Fibroblast of lung (primary cell): ENCODE measurements around the gene SORCS2. TPM values are rescaled to one million over a fixed set of nuclear protein-coding genes. Genes with fewer than 3 reads are reported as not detected.
A peak's percentile ranks its signal among the peaks of the same experiment; 100 is the strongest.

ENCODE experiments used
- DNase-seq, 2 donors: peaks; one replicate each; pipeline versions ENCODE4 v3.0.0 to v3.0.0-alpha.2; 2010; ENCODE audit warnings: low read depth in 2 of 2
- H2AFZ ChIP-seq: 2 replicates; pipeline ENCODE4 v1.5.1; 2012; ENCODE audit warnings: low read length, control low read depth, inconsistent platforms
- H3K27ac ChIP-seq: 2 replicates; pipeline ENCODE4 v1.5.1; 2011; ENCODE audit warnings: low read length, control low read depth; ENCODE audit not compliant: insufficient read depth
- H3K27me3 ChIP-seq: 2 replicates; pipeline ENCODE4 v1.5.1; 2011; ENCODE audit warnings: mild to moderate bottlenecking, low read length; ENCODE audit not compliant: control insufficient read depth, insufficient read depth
- H3K36me3 ChIP-seq: 2 replicates; pipeline ENCODE4 v1.5.1; 2011; ENCODE audit warnings: low read length; ENCODE audit not compliant: control insufficient read depth, insufficient read depth
- H3K4me1 ChIP-seq: 2 replicates; pipeline ENCODE4 v1.5.1; 2011; ENCODE audit warnings: low read length; ENCODE audit not compliant: control insufficient read depth, insufficient read depth; ENCODE audit errors: extremely low read depth
- H3K4me2 ChIP-seq: 2 replicates; pipeline ENCODE4 v1.5.1; 2011; ENCODE audit warnings: low read length, control low read depth; ENCODE audit not compliant: insufficient read depth; ENCODE audit errors: extremely low read depth
- H3K4me3 ChIP-seq, 4 experiments: fragments of 200-600 bp in 1 of 4; sonication (generic) in 1 of 4; replicated peaks in 1 of 4; 2 replicates each; pipeline ENCODE4 v1.5.1; 2011 to 2016; ENCODE audit warnings: low read length in 4 of 4, low read depth in 3 of 4, mild to moderate bottlenecking in 3 of 4, control low read depth in 2 of 4, inconsistent platforms in 1 of 4, mixed read lengths in 1 of 4; ENCODE audit not compliant: insufficient read depth in 1 of 4; ENCODE audit errors: control extremely low read depth in 1 of 4
- H3K79me2 ChIP-seq: 2 replicates; pipeline ENCODE4 v1.5.1; 2012; ENCODE audit warnings: mild to moderate bottlenecking, low read length, inconsistent platforms; ENCODE audit not compliant: control insufficient read depth, insufficient read depth
- H3K9ac ChIP-seq: 2 replicates; pipeline ENCODE4 v1.5.1; 2011; ENCODE audit warnings: mild to moderate bottlenecking, low read length, control low read depth; ENCODE audit not compliant: insufficient read depth
- H3K9me3 ChIP-seq: 2 replicates; pipeline ENCODE4 v1.5.1; 2012; ENCODE audit warnings: low read depth, low read length; ENCODE audit not compliant: control insufficient read depth, insufficient read depth
- H4K20me1 ChIP-seq: 2 replicates; pipeline ENCODE4 v1.5.1; 2011; ENCODE audit warnings: low read length; ENCODE audit not compliant: control insufficient read depth, insufficient read depth; ENCODE audit errors: extremely low read depth
- CTCF ChIP-seq, 2 donors: IDR thresholded peaks in 1 of 2; conservative IDR thresholded peaks in 1 of 2; 1 replicate in 1 of 2; 2 replicates in 1 of 2; pipeline ENCODE4 v1.5.1; 2011 to 2012; ENCODE audit warnings: low read length in 2 of 2, control low read depth in 1 of 2, inconsistent platforms in 1 of 2, low read depth in 1 of 2, mild to moderate bottlenecking in 1 of 2
- EZH2 ChIP-seq: IDR thresholded peaks from 2 replicates; pipeline ENCODE4 v1.5.1; 2012; ENCODE audit warnings: low read length, control low read depth, mild to moderate bottlenecking; ENCODE audit errors: missing control alignments
- polyA plus RNA-seq, 2 donors: library from polyadenylated mRNA; depleted of rRNA in 1 of 2; stranded (reverse) in 1 of 2; unstranded in 1 of 2; fragments of >200 nt; gene quantifications; 2 replicates each; pipeline ENCODE4 v1.2.1, GENCODE V29; 2011 to 2012; ENCODE audit warnings: missing spikeins in 1 of 2
- total RNA-seq: library from RNA; depleted of rRNA; stranded (reverse); fragments of >200 nt; gene quantifications from 2 replicates; pipeline ENCODE4 v1.2.1, GENCODE V29; 2014

Gene SORCS2
- total and polyA plus RNA-seq, 2 donors (not counting 1 experiment from before 2014, with no cell fraction given) = 0.17 to 0.41 TPM

DNA sequence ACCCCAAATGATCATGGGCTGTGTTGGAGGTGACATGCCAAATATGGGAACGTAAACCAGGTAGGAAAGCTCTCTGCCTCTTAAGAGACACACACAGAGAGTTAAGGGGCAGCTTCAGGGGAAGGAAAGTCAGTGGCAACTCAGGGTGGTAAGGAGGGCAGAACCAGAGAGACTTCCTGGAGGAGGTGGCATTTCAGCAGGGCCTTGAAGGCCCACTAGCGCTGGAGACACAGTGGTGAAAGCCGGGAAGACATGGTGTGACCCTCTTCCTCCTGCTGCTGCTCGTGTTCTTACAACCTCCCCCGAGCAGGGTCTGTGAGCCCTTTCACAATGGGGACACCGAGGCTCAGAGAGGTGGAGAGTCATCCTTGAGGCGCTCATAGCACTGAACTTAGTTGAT lies 68.2 kb downstream of the SORCS2 start:
- Histone ChIP-seq H3K9ac (no peak overlapping the region), H3K79me2 (no peaks in the 10 kb centered on the region), H3K9me3 (no peaks in the 10 kb centered on the region), H3K4me3 (no peak overlapping the region), H2AFZ (no peak overlapping the region), H3K4me2 (no peak overlapping the region), H3K27me3 (peaks cover 16% of the 10 kb centered on the region), H4K20me1 (no peaks in the 10 kb centered on the region), H3K36me3 (no peaks in the 10 kb centered on the region), H3K4me1 (no peaks in the 10 kb centered on the region), H3K27ac (no peak overlapping the region)
- TF ChIP-seq EZH2 (no peak), CTCF (conservative IDR thresholded peaks at IDR 0.05 in 1 of 2, IDR thresholded peaks at IDR 0.05 in 1 of 2; ENCODE audit: low read depth in 1 of 2, low read length in 2 of 2) (no peak)
- no peak for DNase-seq

DNA sequence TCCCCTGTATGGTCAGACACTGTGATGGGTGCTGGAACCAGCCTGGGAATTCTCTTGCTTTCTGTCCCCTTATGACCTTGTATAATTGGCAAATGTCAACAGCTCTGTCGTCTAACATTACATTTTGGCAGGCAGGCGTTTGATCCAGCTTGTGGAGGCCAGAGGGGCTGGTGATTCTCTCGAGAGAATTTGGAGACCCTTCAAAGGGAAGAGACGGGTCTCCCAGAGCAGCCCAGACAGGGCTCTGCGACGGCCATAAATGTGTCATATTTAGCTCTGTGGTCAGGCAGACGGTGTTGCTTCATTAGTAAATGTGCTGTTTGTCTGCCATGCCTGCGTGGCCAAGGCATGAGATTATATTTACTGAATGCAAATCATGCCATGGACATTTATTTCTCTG lies 68.7 kb downstream of the SORCS2 start:
- no peaks in the 10 kb centered on the region for H3K9me3 ChIP-seq
- TF ChIP-seq EZH2 (no peak), CTCF (conservative IDR thresholded peaks at IDR 0.05 in 1 of 2, IDR thresholded peaks at IDR 0.05 in 1 of 2; ENCODE audit: low read depth in 1 of 2, low read length in 2 of 2) (no peak)
- peaks cover 16% of the 10 kb centered on the region for H3K27me3 ChIP-seq
- no peak overlapping the region for H3K4me3 ChIP-seq
- H4K20me1 ChIP-seq = no peaks in the 10 kb centered on the region
- H2AFZ ChIP-seq = no peak overlapping the region
- no peak overlapping the region for H3K27ac ChIP-seq
- no peaks in the 10 kb centered on the region for H3K4me1 ChIP-seq
- no peaks in the 10 kb centered on the region for H3K36me3 ChIP-seq
- peak in 1 of 2 donors; percentile 40 for DNase-seq
- H3K79me2 ChIP-seq = no peaks in the 10 kb centered on the region
- no peak overlapping the region for H3K4me2 ChIP-seq
- H3K9ac ChIP-seq = no peak overlapping the region

- H3K27ac ChIP-seq = no peak overlapping the region
- no peak for TF ChIP-seq EZH2
- TF ChIP-seq CTCF (conservative IDR thresholded peaks at IDR 0.05 in 1 of 2, IDR thresholded peaks at IDR 0.05 in 1 of 2; ENCODE audit: low read depth in 1 of 2, low read length in 2 of 2) = no peak
- H3K4me2 ChIP-seq = no peak overlapping the region
- no peak overlapping the region for H3K4me3 ChIP-seq
- H3K27me3 ChIP-seq = peaks cover 16% of the 10 kb centered on the region
- H4K20me1 ChIP-seq = no peaks in the 10 kb centered on the region
- H2AFZ ChIP-seq = no peak overlapping the region
- no peak for DNase-seq
- no peaks in the 10 kb centered on the region for H3K9me3 ChIP-seq
- no peaks in the 10 kb centered on the region for H3K4me1 ChIP-seq
- no peaks in the 10 kb centered on the region for H3K36me3 ChIP-seq
- no peak overlapping the region for H3K9ac ChIP-seq
- H3K79me2 ChIP-seq = no peaks in the 10 kb centered on the region
Measured at GRCh38 chr4:7261536-7261935, 69.2 kb downstream of the SORCS2 start.
